HEK293T (cell line): ENCODE data around the gene USP21.

Experiments used
- ELF4 ChIP-seq: fragments of 450-650 bp; IDR thresholded peaks from 2 replicates; pipeline ENCODE4 v1.6.1; 2017; ENCODE audit warnings: antibody characterized with exemption
- FOXM1 ChIP-seq: fragments of 450-650 bp; IDR thresholded peaks from 2 replicates; pipeline ENCODE4 v1.6.1; 2017; ENCODE audit warnings: mild to moderate bottlenecking, borderline replicate concordance
- SP1 ChIP-seq: fragments of 450-650 bp; IDR thresholded peaks from 2 replicates; pipeline ENCODE4 v1.6.1; 2017
- SUZ12 ChIP-seq: fragments of 450-650 bp; IDR thresholded peaks from 2 replicates; pipeline ENCODE4 v1.6.1; 2016; ENCODE audit warnings: mild to moderate bottlenecking
- TARDBP ChIP-seq: fragments of 450-650 bp; IDR thresholded peaks from 2 replicates; pipeline ENCODE4 v1.6.1; 2016
- ZNF384 ChIP-seq: fragments of 450-650 bp; IDR thresholded peaks from 2 replicates; pipeline ENCODE4 v1.6.1; 2016
- TF ChIP-seq, protein P1 (sequence below): fragments of 450-650 bp; IDR thresholded peaks from 2 replicates; pipeline ENCODE4 v1.6.1; 2016

GRCh38 chr1:161137881-161138280, 21.4 kb upstream of the USP21 start:
- TF ChIP-seq, protein P1, sequence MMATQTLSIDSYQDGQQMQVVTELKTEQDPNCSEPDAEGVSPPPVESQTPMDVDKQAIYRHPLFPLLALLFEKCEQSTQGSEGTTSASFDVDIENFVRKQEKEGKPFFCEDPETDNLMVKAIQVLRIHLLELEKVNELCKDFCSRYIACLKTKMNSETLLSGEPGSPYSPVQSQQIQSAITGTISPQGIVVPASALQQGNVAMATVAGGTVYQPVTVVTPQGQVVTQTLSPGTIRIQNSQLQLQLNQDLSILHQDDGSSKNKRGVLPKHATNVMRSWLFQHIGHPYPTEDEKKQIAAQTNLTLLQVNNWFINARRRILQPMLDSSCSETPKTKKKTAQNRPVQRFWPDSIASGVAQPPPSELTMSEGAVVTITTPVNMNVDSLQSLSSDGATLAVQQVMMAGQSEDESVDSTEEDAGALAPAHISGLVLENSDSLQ = no peak
- TF ChIP-seq SP1 (no peak), FOXM1 (no peak), ZNF384 (no peak), TARDBP (no peak), ELF4 (no peak), SUZ12 (no peak)
